BJ (cell line): Measurements from ENCODE around the gene SLC2A8. TPM values are rescaled to one million over a fixed set of nuclear protein-coding genes. Genes with fewer than 3 reads are reported as not detected.

Experiments
- CTCF ChIA-PET: fragments of 350-600 bp; formaldehyde crosslinking; extraction: SDS; loops from one replicate; lab custom pipeline; 2021; ENCODE audit warnings: antibody characterized with exemption, inconsistent platforms; lab: Yijun Ruan, JAX
- POLR2A ChIA-PET: fragments of 300-600 bp; sonication (Branson Sonifier 250); formaldehyde crosslinking; extraction: SDS; loops from one replicate; lab custom pipeline; 2021; ENCODE audit warnings: antibody characterized with exemption; lab: Charles Lee
- DNase-seq: peaks from one replicate; pipeline ENCODE4 v3.0.0-alpha.2; 2011; ENCODE audit warnings: low read depth
- H3K27me3 ChIP-seq: 2 replicates; pipeline ENCODE4 v1.6.0; 2011; ENCODE audit warnings: low read length; ENCODE audit not compliant: control insufficient read depth, insufficient read depth
- H3K36me3 ChIP-seq: 2 replicates; pipeline ENCODE4 v1.5.1; 2011; ENCODE audit warnings: low read length; ENCODE audit not compliant: control insufficient read depth, insufficient read depth
- H3K4me3 ChIP-seq: 2 replicates; pipeline ENCODE4 v1.5.1; 2011; ENCODE audit warnings: low read depth, mild to moderate bottlenecking, control low read depth, low read length
- polyA plus RNA-seq: library from polyadenylated mRNA; depleted of rRNA; stranded (reverse); fragments of >200 nt; gene quantifications from 2 replicates; pipeline ENCODE4 v1.2.3, GENCODE V29; 2011
- TF ChIP-seq, protein P1 (sequence below): IDR thresholded peaks from 2 replicates; pipeline ENCODE4 v1.5.1; 2011; ENCODE audit warnings: low read depth, mild to moderate bottlenecking, control low read depth, inconsistent platforms, low read length, moderate library complexity; ENCODE audit not compliant: insufficient read depth

Gene SLC2A8
- polyA plus RNA-seq, 1 experiment: 16.7 TPM

DNA sequence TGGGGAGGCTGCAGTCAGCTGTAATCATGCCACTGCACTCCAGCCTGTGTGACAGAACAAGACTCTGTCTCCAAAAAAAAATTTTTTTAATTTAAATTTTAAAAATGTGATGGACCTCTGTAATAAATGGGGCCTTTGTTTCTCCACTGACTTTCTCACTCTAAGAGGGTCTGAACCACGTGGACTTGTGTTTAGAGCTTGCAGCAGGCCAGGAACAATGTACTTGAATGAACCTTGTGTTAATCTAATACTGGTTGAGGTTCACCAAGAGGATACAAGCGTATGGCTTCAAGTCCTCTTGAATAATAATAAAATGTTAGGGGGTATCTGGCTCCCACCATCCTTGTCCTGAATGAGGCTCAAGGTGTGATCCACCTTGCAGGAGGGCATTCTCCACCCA lies 14.4 kb upstream of the SLC2A8 start:
- H3K36me3 ChIP-seq: no peaks in the 10 kb centered on the region
- CTCF ChIA-PET: interaction anchor here (0.7 to 1.4 kb wide), 2 partner anchors 9 to 14 kb away, joined by 3 to 4 read pairs; partner anchors contain the start of gene SLC2A8
- no peak for DNase-seq
- peaks cover 4% of the 10 kb centered on the region; the same call in 1 of the 2 replicates for H3K27me3 ChIP-seq
- H3K4me3 ChIP-seq: no peak overlapping the region
- TF ChIP-seq, protein P1, sequence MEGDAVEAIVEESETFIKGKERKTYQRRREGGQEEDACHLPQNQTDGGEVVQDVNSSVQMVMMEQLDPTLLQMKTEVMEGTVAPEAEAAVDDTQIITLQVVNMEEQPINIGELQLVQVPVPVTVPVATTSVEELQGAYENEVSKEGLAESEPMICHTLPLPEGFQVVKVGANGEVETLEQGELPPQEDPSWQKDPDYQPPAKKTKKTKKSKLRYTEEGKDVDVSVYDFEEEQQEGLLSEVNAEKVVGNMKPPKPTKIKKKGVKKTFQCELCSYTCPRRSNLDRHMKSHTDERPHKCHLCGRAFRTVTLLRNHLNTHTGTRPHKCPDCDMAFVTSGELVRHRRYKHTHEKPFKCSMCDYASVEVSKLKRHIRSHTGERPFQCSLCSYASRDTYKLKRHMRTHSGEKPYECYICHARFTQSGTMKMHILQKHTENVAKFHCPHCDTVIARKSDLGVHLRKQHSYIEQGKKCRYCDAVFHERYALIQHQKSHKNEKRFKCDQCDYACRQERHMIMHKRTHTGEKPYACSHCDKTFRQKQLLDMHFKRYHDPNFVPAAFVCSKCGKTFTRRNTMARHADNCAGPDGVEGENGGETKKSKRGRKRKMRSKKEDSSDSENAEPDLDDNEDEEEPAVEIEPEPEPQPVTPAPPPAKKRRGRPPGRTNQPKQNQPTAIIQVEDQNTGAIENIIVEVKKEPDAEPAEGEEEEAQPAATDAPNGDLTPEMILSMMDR: no peak
- POLR2A ChIA-PET: interaction anchor here (0.7 kb wide), 1 partner anchor 490 kb away, joined by 5 read pairs; no protein-coding TSS in a partner anchor

DNA sequence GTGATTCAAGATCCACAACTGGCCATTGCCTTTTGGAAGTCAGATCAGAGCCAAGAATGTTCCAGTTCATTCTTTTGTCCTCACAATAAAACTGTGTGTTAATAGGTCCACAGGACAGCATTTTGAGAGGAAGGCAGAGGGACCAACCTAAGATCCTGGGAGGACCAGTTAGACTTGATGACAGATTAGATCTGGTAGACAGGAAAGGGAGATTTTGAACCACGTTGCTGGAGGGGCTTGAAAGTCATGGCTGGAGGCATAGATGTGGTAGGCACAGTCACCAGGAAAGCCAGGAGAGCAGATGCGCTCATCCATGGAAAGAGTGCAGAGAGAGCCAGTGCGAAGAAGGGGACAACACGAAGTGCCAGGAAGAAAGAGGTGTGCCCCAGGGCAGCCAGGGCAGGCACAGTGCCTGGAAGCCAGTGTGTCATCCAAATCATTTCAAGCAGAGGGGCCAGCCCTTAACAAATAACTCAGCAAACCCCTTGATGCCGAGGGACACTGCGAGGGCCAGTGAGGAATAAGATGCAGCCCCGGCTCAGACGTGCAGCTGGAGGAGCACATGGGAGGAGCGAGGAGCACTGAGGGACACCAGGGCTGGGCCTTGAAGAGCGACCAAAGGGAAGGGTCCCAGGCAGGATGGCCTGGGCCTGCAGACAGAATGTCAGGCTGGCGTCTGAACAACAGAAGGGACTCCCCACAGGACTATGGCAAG lies 12.8 kb upstream of the SLC2A8 start:
- ChIA-PET POLR2A (no interaction called here), CTCF (no interaction called here)
- peaks cover 4% of the 10 kb centered on the region; the same call in 1 of the 2 replicates for H3K27me3 ChIP-seq

DNA sequence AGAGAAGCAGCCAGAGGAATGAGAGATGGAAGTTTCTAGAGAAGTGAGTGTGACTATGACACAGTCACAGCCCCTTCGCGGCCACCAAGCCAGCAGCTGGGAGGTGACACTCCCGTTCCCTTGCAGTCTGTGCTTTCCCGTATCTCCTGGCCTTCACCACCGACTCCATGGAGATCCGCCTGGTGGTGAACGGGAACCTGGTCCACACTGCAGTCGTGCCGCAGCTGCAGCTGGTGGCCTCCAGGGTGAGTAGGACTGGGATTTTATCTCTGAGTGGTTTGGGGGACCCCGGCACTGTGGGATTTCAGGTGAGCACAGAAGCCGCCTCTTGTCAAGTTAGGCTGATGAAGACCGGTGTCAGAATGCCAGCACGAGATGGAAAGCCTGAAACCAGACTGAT lies 12.1 kb upstream of the SLC2A8 start:
- TF ChIP-seq, protein P1: no peak
- no peak for DNase-seq
- Histone ChIP-seq H3K4me3 (no peak overlapping the region), H3K36me3 (no peaks in the 10 kb centered on the region), H3K27me3 (peaks cover 4% of the 10 kb centered on the region; the same call in 1 of the 2 replicates)
- POLR2A ChIA-PET: no interaction called here
- CTCF ChIA-PET: no interaction called here

More for the DNA sequence above, 12.8 kb upstream of the SLC2A8 start:
- H3K36me3 ChIP-seq: no peaks in the 10 kb centered on the region
- no peak overlapping the region for H3K4me3 ChIP-seq
- TF ChIP-seq, protein P1: no peak
- no peak for DNase-seq

DNA sequence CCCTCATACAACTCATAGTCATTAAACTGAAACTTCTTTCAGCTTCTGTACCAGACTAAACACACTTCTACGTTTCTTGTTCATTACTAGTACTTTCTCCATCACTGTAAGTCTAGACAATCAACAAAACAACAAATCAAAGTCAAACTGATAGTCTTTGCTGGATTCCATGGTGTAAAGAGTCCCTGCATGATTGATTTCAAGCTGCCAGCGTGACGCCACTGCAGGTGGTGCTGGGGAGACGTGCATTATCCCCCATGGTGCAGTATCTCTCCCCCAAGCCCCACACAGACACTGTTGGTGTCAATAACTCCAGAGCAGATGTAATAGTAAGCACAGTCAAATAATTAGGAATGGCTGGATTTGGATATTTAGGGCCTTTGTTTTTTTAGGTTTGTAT lies 10.7 kb upstream of the SLC2A8 start:
- ChIA-PET CTCF (no interaction called here), POLR2A (no interaction called here)
- no peak for DNase-seq
- Histone ChIP-seq H3K27me3 (peaks cover 4% of the 10 kb centered on the region; the same call in 1 of the 2 replicates), H3K36me3 (no peaks in the 10 kb centered on the region), H3K4me3 (no peak overlapping the region)
- TF ChIP-seq, protein P1: no peak

DNA sequence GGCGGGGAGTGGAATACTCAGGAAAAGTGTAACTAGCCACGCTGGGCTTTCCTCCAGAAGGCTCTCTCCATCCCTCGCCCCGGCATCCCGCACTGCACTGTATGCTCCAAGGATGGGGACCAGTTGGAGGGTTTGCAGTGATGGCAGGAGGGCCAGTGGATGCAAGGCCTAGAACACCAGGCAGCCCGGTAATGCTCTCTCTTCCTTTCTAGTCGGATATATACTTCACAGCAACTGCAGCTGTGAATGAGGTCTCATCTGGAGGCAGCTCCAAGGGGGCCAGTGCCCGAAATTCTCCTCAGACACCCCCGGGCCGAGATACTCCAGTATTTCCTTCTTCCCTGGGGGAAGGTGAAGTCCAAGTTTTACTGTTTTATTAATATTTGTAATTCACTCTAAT lies 10.0 kb upstream of the SLC2A8 start:
- no peak for DNase-seq
- no peak overlapping the region for H3K4me3 ChIP-seq
- H3K27me3 ChIP-seq: peaks cover 4% of the 10 kb centered on the region
- TF ChIP-seq, protein P1: no peak
- POLR2A ChIA-PET: no interaction called here
- H3K36me3 ChIP-seq: no peaks in the 10 kb centered on the region
- CTCF ChIA-PET: interaction anchor here (1.7 kb wide), 1 partner anchor 172 kb away, joined by 6 read pairs; no protein-coding TSS in a partner anchor
